AG09309 (cell line): ENCODE data around the gene PTPRO.

ENCODE experiments used
- DNase-seq: peaks from one replicate; pipeline ENCODE4 v3.0.0-alpha.2; 2010; ENCODE audit warnings: low read depth
- H3K4me3 ChIP-seq: 2 replicates; pipeline ENCODE4 v1.5.1; 2011; ENCODE audit warnings: mild to moderate bottlenecking, low read depth, low read length, moderate library complexity; ENCODE audit not compliant: control insufficient read depth
- TF ChIP-seq, protein P1 (sequence below): IDR thresholded peaks from 2 replicates; pipeline ENCODE4 v1.5.1; 2011; ENCODE audit warnings: mild to moderate bottlenecking, low read depth, low read length, inconsistent platforms; ENCODE audit not compliant: insufficient read depth, control insufficient read depth; ENCODE audit errors: missing control alignments

PTPRO gene

GRCh38 chr12:15515010-15515409 lies 192.7 kb downstream of the PTPRO start:
- no peak overlapping the region for H3K4me3 ChIP-seq
- TF ChIP-seq, protein P1, sequence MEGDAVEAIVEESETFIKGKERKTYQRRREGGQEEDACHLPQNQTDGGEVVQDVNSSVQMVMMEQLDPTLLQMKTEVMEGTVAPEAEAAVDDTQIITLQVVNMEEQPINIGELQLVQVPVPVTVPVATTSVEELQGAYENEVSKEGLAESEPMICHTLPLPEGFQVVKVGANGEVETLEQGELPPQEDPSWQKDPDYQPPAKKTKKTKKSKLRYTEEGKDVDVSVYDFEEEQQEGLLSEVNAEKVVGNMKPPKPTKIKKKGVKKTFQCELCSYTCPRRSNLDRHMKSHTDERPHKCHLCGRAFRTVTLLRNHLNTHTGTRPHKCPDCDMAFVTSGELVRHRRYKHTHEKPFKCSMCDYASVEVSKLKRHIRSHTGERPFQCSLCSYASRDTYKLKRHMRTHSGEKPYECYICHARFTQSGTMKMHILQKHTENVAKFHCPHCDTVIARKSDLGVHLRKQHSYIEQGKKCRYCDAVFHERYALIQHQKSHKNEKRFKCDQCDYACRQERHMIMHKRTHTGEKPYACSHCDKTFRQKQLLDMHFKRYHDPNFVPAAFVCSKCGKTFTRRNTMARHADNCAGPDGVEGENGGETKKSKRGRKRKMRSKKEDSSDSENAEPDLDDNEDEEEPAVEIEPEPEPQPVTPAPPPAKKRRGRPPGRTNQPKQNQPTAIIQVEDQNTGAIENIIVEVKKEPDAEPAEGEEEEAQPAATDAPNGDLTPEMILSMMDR = no peak
- DNase-seq = no peak

DNA sequence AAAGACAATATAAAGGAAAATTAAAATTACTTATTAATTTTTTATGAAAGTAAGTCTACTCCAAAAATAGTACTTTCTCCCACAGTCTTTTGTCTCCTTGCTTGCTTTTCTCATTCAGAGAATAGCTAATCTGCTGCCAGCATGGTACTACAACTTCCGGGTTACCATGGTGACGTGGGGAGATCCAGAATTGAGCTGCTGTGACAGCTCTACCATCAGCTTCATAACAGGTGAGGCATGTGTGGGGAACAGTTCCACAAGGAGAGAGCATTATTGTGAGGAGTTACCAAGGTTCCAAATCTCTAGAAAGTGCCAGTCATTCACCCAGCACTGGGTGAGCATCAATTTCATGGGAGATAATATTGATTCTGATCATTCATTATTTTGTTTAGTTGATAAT lies 197.8 kb downstream of the PTPRO start:
- no peak for DNase-seq
- TF ChIP-seq, protein P1 = no peak
- no peak overlapping the region for H3K4me3 ChIP-seq

DNA sequence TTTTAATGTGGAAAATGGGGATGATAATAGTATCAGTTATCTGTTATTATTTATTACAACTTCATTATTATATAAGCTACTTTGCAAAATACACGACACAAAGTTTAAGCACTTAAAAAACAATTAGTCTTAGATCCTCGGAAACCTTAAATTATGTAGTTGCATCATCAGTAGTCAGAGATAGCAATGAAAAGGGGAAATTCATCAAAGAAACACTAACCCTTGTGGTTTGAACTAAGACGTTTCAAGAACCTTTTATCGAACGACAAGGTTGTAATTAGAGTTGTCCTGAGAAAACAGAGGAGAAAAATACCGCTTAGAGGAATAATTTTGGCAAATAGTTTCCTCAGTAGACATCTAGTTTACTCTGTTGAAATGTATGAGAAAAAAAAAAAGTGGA lies 198.5 kb downstream of the PTPRO start:
- no peak overlapping the region for H3K4me3 ChIP-seq
- no peak for DNase-seq
- TF ChIP-seq, protein P1 = no peak

- no peak for DNase-seq
- no peak overlapping the region for H3K4me3 ChIP-seq
- TF ChIP-seq, protein P1 = peak; percentile 47
Measured at GRCh38 chr12:15522574-15523187, 200.4 kb downstream of the PTPRO start.

GRCh38 chr12:15525441-15525840 lies 203.1 kb downstream of the PTPRO start:
- TF ChIP-seq, protein P1 = no peak
- H3K4me3 ChIP-seq = no peak overlapping the region
- no peak for DNase-seq

DNA sequence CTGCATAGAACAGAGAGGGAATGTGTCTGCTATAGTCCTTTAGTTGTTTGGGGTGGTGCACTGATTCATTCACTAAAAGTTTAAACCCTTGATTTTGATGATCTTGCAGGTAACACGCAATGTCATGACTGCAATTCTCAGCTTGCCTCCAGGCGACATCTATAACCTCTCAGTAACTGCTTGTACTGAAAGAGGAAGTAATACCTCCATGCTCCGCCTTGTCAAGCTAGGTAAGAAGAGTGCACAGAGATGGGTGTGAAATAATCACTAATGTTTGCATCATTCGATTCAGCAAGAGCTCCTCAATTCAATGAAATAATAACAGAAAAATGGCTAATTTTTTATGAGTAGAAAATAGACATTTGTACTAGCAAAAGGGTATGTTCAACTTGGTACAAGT lies 203.7 kb downstream of the PTPRO start:
- TF ChIP-seq, protein P1 = no peak
- no peak overlapping the region for H3K4me3 ChIP-seq
- DNase-seq = no peak
